ENCODE results near the gene MAML2.
"Not testable (repeated sequence)": the region's sequence is repeated elsewhere in the genome, so short reads cannot be mapped to it uniquely, and the experiment has no call there.

The MAML2 gene

GRCh38 chr11:96294289-96294688 lies 48.7 kb downstream of the MAML2 start:
- in situ Hi-C loops (cut with MboI; ENCODE audit: low sequenced_read_pairs): no loop called here

- in situ Hi-C loops (cut with MboI; ENCODE audit: low sequenced_read_pairs): no loop called here
Measured at GRCh38 chr11:96293598-96294021, 49.4 kb downstream of the MAML2 start.

GRCh38 chr11:96293109-96293508 lies 49.9 kb downstream of the MAML2 start:
- in situ Hi-C loops (cut with MboI; ENCODE audit: low sequenced_read_pairs): no loop called here

GRCh38 chr11:96292291-96293010 lies 50.5 kb downstream of the MAML2 start:
- in situ Hi-C loops (cut with MboI; ENCODE audit: low sequenced_read_pairs): no loop called here

DNA sequence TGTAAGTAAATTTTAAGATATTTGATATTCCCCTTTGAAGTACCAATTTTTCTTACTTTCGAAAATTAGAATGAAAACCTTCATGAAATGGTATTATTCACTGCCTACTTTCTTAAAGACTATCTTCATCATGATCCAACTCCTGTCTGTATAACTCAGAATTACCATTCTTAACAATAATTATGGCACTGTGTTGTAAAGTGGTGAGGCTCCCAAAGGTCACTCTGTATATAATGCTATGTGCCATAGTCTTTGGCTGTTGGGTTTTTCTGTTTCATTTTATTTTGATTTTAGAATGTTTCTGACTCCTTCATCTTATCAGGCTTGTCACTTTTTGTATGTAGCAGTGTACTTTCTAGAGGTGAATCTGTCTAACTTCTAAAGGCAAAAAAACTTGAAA lies 52.4 kb downstream of the MAML2 start:
- in situ Hi-C loops (cut with MboI; ENCODE audit: low sequenced_read_pairs): no loop called here

GRCh38 chr11:96290031-96290430 lies 53.0 kb downstream of the MAML2 start:
- in situ Hi-C loops (cut with MboI; ENCODE audit: low sequenced_read_pairs): no loop called here

DNA sequence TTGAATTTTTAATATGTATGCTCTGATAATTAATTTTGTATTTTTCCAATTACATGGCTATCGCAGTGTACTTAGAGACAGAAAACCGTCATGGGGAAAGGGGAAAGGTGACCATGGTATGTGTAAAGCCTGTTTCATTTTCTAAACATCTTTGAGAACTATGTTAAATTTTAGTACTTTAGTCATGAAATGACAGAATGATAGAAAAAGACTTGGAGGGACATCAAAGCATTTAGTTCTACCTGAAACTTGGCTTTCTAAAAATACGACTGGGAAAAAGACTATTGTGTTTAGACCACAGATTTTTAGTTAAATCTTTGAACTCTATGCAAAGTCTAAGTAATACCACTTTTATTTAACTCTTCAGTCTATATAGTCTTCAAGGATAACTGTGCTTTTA lies 54.1 kb downstream of the MAML2 start:
- in situ Hi-C loops (cut with MboI; ENCODE audit: low sequenced_read_pairs): no loop called here

DNA sequence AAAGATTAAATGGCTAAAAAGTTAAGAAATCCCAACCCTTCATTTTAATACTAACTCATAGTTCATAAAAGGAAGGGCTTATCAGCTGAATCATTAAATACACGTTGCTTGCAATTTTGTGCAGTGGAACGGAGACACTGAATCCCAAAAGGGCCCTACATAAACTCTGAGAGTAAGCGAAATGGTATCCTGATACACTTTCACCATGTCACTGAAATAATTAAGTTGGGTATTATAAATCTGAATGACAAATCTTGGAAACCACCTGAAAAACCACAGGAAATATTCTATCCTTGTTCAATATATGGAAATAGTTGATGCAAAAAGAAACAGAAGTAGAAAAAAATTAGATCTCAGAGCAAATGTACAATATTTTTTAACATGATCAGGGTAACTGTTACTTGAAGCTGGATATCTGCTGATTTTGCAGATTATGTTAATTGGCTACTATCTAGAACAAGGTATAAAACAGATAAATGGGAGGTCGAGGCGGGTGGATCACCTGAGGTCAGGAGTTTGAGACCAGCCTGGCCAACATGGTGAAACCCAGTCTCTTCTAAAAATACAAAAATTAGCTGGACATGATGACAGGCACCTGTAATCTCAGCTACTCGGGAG lies 55.1 kb downstream of the MAML2 start:
- in situ Hi-C loops (cut with MboI; ENCODE audit: low sequenced_read_pairs): no loop called here

GRCh38 chr11:96285985-96286384 lies 57.0 kb downstream of the MAML2 start:
- in situ Hi-C loops (cut with MboI; ENCODE audit: low sequenced_read_pairs): not testable (repeated sequence)

- in situ Hi-C loops (cut with MboI; ENCODE audit: low sequenced_read_pairs): no loop called here
Measured at GRCh38 chr11:96284917-96285316, 58.1 kb downstream of the MAML2 start.

DNA sequence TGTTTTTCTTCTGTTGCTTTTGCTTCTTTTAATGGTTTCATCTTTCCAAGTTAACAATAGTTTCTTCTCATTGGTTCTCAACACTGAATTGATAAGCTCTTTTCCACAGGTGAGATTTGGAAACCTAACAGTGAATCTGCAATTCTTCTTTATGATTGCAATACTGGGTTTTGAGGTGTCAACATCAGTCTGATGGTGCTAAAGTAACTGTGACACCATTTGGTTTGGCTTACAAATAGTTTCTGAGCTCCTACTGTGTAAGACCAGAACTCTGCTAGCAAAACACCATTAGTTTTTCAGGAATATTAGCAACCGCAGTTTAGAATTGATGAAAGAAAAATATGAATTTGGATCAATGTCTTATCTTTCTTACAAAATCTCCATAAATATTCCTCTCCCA lies 58.6 kb downstream of the MAML2 start:
- in situ Hi-C loops (cut with MboI; ENCODE audit: low sequenced_read_pairs): no loop called here

- in situ Hi-C loops (cut with MboI; ENCODE audit: low sequenced_read_pairs): no loop called here
Measured at GRCh38 chr11:96282625-96283220, 60.3 kb downstream of the MAML2 start.

- in situ Hi-C loops (cut with MboI; ENCODE audit: low sequenced_read_pairs): no loop called here
Measured at GRCh38 chr11:96280444-96280843, 62.6 kb downstream of the MAML2 start.

DNA sequence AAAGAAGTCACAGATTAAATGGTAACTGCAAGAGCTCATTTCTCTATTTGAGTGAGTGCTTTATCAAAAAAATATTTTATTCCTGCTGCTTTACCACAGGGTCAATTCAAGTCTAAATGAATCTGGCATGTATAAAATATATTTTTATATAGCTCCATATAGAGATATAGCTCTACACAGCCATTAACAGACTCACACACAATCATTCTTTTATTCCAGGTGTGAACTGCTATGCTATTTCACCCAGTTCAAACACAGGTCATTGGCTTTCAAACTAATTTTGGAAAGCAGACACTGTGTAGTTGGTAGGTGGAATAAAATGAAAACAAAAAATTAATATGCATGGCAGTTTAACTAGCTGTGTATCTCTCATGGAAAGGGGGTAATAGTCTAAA lies 63.1 kb downstream of the MAML2 start:
- in situ Hi-C loops (cut with MboI; ENCODE audit: low sequenced_read_pairs): no loop called here

DNA sequence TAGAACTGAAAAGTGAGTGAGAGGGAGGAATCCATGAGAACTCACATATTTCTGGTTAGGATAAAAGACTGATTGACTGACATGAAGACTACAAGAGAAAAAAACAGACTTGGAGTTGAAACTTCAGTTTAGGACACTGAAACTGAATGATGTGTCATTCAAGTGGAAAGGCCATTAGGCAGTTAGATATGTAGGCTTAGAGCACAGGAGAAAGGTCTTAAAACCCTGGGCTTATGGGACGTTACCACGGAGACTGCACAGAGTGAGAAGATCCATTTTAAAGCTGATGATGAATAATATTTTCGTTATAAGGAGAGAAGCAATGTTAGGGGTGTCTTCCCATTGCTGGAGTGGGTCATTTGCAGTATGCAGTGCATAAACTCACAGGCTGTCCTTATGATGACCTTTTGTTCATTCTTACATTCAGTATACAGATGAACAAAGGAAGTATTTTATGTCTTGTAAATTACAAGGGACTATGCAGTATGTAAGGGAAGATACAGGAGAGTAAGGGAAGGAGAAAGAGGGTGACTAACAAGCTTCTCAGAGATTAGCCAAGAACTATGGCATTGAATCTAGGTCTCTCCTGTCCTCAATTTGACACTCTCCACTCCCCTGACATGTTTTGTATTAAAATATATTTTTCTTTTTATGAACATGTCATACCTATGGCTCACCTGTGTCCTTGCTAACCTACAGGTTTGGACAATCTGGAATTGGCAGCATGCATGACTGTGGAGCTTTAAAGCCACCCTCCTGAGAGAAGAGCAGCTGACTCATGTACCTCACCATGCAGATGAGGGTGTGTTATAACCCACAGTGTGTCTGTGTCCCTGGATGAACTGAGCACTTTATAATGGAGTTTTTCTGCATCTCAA lies 63.7 kb downstream of the MAML2 start:
- in situ Hi-C loops (cut with MboI; ENCODE audit: low sequenced_read_pairs): no loop called here

GRCh38 chr11:96278039-96278897 lies 64.7 kb downstream of the MAML2 start:
- in situ Hi-C loops (cut with MboI; ENCODE audit: low sequenced_read_pairs): no loop called here

GRCh38 chr11:96277696-96278038 lies 65.3 kb downstream of the MAML2 start:
- in situ Hi-C loops (cut with MboI; ENCODE audit: low sequenced_read_pairs): no loop called here

DNA sequence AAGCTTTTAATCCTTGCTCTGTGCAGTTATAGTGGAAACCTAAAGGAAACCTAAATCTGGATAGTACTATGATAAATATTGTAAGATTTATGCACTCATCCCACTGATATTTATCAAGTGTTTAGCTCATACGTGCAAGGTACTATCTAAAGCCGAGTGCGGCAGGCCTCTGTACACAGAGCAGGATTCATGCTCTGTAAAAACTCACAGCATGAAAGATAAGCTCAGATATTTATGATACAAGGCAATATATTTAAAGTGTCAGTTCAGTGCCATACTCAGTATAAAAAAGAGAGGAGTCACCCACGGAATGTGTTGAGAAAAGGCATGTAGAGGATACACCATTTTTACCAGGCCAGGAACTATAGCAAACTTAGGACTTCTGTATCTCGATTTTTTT lies 66.2 kb downstream of the MAML2 start:
- in situ Hi-C loops (cut with MboI; ENCODE audit: low sequenced_read_pairs): no loop called here

- in situ Hi-C loops (cut with MboI; ENCODE audit: low sequenced_read_pairs): no loop called here
Measured at GRCh38 chr11:96275801-96276594, 67.0 kb downstream of the MAML2 start.

DNA sequence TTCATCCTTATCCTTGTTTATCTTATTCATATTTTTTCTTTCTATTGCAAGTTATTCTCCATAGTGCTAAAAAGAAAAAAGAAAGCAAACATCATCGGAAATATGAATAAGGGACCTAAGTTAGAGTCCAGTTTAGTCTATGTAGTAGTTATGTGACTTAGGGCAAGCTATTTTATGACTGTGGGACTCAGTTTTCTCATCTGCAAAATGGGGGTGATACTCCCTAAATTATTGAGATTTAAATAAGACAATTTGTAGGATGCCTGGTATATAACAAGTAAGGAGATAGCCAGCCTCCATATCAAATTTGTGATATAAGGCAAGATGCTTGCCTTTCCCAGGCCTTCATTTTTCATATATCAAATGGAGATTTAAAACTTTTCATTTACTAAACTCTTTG lies 69.5 kb downstream of the MAML2 start:
- in situ Hi-C loops (cut with MboI; ENCODE audit: low sequenced_read_pairs): no loop called here

All from HL-60/S4 treated with phorbol 12-myristate 13-acetate at 8.2 ng/mL for 4 days and 3 days (cell line).